Measurements from ENCODE around the gene SLC27A3. TPM values are rescaled to one million over a fixed set of nuclear protein-coding genes. Genes with fewer than 3 reads are reported as not detected.

SLC27A3 gene
- total RNA-seq, result 13.4 and 15.7 TPM in 2 replicates

- DNase-seq (ENCODE audit: extremely low read depth, low read depth, low spot score), result no peak
Measured at GRCh38 chr1:153774780-153775457, at the start of gene SLC27A3. Gene SLC27A3 (plus strand): TSS chr1:153775407. CDS start chr1:153775498, 91 bp downstream.

GRCh38 chr1:153727463-153728304 is 47.5 kb upstream of the SLC27A3 start, which contains the start of gene INTS3:
Gene INTS3 (plus strand): TSS chr1:153728050. CDS start chr1:153728635, 585 bp downstream.
- peak; percentile 97 for DNase-seq (ENCODE audit: extremely low read depth, low read depth, low spot score)

GRCh38 chr1:153728305-153729066 is 46.7 kb upstream of the SLC27A3 start:
- DNase-seq (ENCODE audit: extremely low read depth, low read depth, low spot score), result no peak

- DNase-seq (ENCODE audit: extremely low read depth, low read depth, low spot score), result no peak
Measured at GRCh38 chr1:153730468-153730988, 44.7 kb upstream of the SLC27A3 start.

- no peak for DNase-seq (ENCODE audit: extremely low read depth, low read depth, low spot score)
Measured at GRCh38 chr1:153733970-153734369, 41.2 kb upstream of the SLC27A3 start.

GRCh38 chr1:153734396-153735089 is 40.7 kb upstream of the SLC27A3 start:
- DNase-seq (ENCODE audit: extremely low read depth, low read depth, low spot score), result no peak

- no peak for DNase-seq (ENCODE audit: extremely low read depth, low read depth, low spot score)
Measured at GRCh38 chr1:153735090-153735420, 40.2 kb upstream of the SLC27A3 start.

- no peak for DNase-seq (ENCODE audit: extremely low read depth, low read depth, low spot score)
Measured at GRCh38 chr1:153741986-153742385, 33.2 kb upstream of the SLC27A3 start.

GRCh38 chr1:153742411-153743142 is 32.6 kb upstream of the SLC27A3 start:
- DNase-seq (ENCODE audit: extremely low read depth, low read depth, low spot score), result no peak

GRCh38 chr1:153745417-153745816 is 29.8 kb upstream of the SLC27A3 start:
- DNase-seq (ENCODE audit: extremely low read depth, low read depth, low spot score), result no peak

GRCh38 chr1:153746174-153746573 is 29.0 kb upstream of the SLC27A3 start:
- DNase-seq (ENCODE audit: extremely low read depth, low read depth, low spot score), result no peak

- no peak for DNase-seq (ENCODE audit: extremely low read depth, low read depth, low spot score)
Measured at GRCh38 chr1:153748903-153749302, 26.3 kb upstream of the SLC27A3 start.

GRCh38 chr1:153749408-153750005 is 25.7 kb upstream of the SLC27A3 start:
- DNase-seq (ENCODE audit: extremely low read depth, low read depth, low spot score), result no peak

GRCh38 chr1:153750026-153750995 is 24.9 kb upstream of the SLC27A3 start:
- DNase-seq (ENCODE audit: extremely low read depth, low read depth, low spot score), result no peak

GRCh38 chr1:153752072-153752471 is 23.1 kb upstream of the SLC27A3 start:
- DNase-seq (ENCODE audit: extremely low read depth, low read depth, low spot score), result no peak

GRCh38 chr1:153752571-153753195 is 22.5 kb upstream of the SLC27A3 start:
- DNase-seq (ENCODE audit: extremely low read depth, low read depth, low spot score), result no peak

- no peak for DNase-seq (ENCODE audit: extremely low read depth, low read depth, low spot score)
Measured at GRCh38 chr1:153754266-153754665, 20.9 kb upstream of the SLC27A3 start.

GRCh38 chr1:153760440-153760839 is 14.8 kb upstream of the SLC27A3 start:
- DNase-seq (ENCODE audit: extremely low read depth, low read depth, low spot score), result no peak

All from glomerular endothelial cell (primary cell).